H1 (cell line): ENCODE data around the gene DBF4. TPM values are rescaled to one million over a fixed set of nuclear protein-coding genes. Genes with fewer than 3 reads are reported as not detected.

ENCODE experiments used
- CTCF ChIA-PET: fragments of 300-600 bp; sonication (Branson Sonifier 250); formaldehyde crosslinking; loops from one replicate; lab custom pipeline; 2021; ENCODE audit not compliant: partially characterized antibody; lab: Charles Lee
- POLR2A ChIA-PET: fragments of 300-600 bp; sonication (Branson Sonifier 250); formaldehyde crosslinking; loops from one replicate; lab custom pipeline; 2021; ENCODE audit warnings: inconsistent platforms; ENCODE audit not compliant: partially characterized antibody; lab: Charles Lee
- DNase-seq, 2 experiments: peaks; one replicate each; pipeline versions ENCODE4 v3.0.0 to v3.0.0-alpha.2; 2010 to 2022; ENCODE audit warnings: low spot score in 2 of 2, low read depth in 1 of 2, mixed read lengths in 1 of 2
- FAIRE-seq: peaks from 2 replicates; lab custom pipeline; 2011; peaks lifted over from hg19 to GRCh38; lab: Jason Lieb, UNC
- H2AFZ ChIP-seq: 2 replicates; pipeline ENCODE4 v1.8.1; 2012; ENCODE audit warnings: low read length, inconsistent platforms
- H2AK5ac ChIP-seq: 2 replicates; pipeline ENCODE4 v1.6.1; 2013; ENCODE audit warnings: low read depth, low read length
- H2BK120ac ChIP-seq: replicated peaks from 2 replicates; pipeline ENCODE3; 2013; ENCODE audit warnings: low read depth, low read length, inconsistent platforms
- H2BK12ac ChIP-seq: 2 replicates; pipeline ENCODE4 v1.6.1; 2013; ENCODE audit warnings: low read depth, low read length
- H2BK15ac ChIP-seq: 2 replicates; pipeline ENCODE4 v1.6.1; 2013; ENCODE audit warnings: low read length
- H2BK20ac ChIP-seq: 2 replicates; pipeline ENCODE4 v1.6.1; 2013; ENCODE audit warnings: low read length
- H2BK5ac ChIP-seq: 2 replicates; pipeline ENCODE4 v1.6.1; 2013; ENCODE audit warnings: low read depth, low read length
- H3K14ac ChIP-seq: 2 replicates; pipeline ENCODE4 v1.6.1; 2013; ENCODE audit warnings: inconsistent platforms; ENCODE audit not compliant: insufficient read length
- H3K18ac ChIP-seq: 2 replicates; pipeline ENCODE4 v1.6.1; 2013; ENCODE audit warnings: low read length; ENCODE audit errors: extremely low read depth
- H3K23ac ChIP-seq: 2 replicates; pipeline ENCODE4 v1.6.1; 2013; ENCODE audit warnings: inconsistent platforms; ENCODE audit not compliant: insufficient read length
- H3K23me2 ChIP-seq: 2 replicates; pipeline ENCODE4 v1.6.1; 2013; ENCODE audit warnings: low read depth, low read length
- H3K27ac ChIP-seq: 2 replicates; pipeline ENCODE4 v1.6.1; 2011; ENCODE audit warnings: low read depth, low read length, inconsistent platforms
- H3K27me3 ChIP-seq, 4 experiments: replicated peaks in 1 of 4; 1 replicate in 1 of 4; 2 replicates in 3 of 4; pipeline versions ENCODE4 v1.6.1 to v1.8.1; 2011 to 2013; ENCODE audit warnings: low read length in 3 of 4, mild to moderate bottlenecking in 3 of 4, inconsistent platforms in 2 of 4, mixed read lengths in 2 of 4, moderate library complexity in 1 of 4; ENCODE audit not compliant: control insufficient read depth in 3 of 4, insufficient read depth in 3 of 4; ENCODE audit errors: extremely low read depth in 1 of 4
- H3K36me3 ChIP-seq, 4 experiments: 2 replicates each; pipeline versions ENCODE4 v1.6.1 to v1.8.1; 2011 to 2013; ENCODE audit warnings: mild to moderate bottlenecking in 4 of 4, low read length in 3 of 4, moderate library complexity in 2 of 4, control low read depth in 1 of 4, inconsistent platforms in 1 of 4; ENCODE audit not compliant: insufficient read depth in 4 of 4, control insufficient read depth in 2 of 4
- H3K4ac ChIP-seq: replicated peaks from 2 replicates; pipeline ENCODE3; 2013; ENCODE audit warnings: low read length, low read depth, mixed read lengths, inconsistent platforms; ENCODE audit not compliant: insufficient read length
- H3K4me1 ChIP-seq, 4 experiments: replicated peaks in 1 of 4; 1 replicate in 1 of 4; 2 replicates in 3 of 4; pipeline versions ENCODE4 v1.6.1 to v1.8.1; 2011 to 2013; ENCODE audit warnings: low read length in 3 of 4, inconsistent platforms in 2 of 4, mixed read lengths in 1 of 4; ENCODE audit not compliant: insufficient read depth in 4 of 4, control insufficient read depth in 3 of 4
- H3K4me2 ChIP-seq, 2 experiments: 2 replicates each; pipeline versions ENCODE4 v1.6.1 to v1.8.1; 2011 to 2013; ENCODE audit warnings: low read depth in 2 of 2, low read length in 2 of 2, control low read depth in 1 of 2, inconsistent platforms in 1 of 2, mild to moderate bottlenecking in 1 of 2; ENCODE audit not compliant: insufficient read depth in 1 of 2
- H3K4me3 ChIP-seq, 4 experiments: fragments of 200-600, 300-600 bp in 1 of 4; sonication (generic), shearing (Covaris generic), sonication (Bioruptor Twin) in 1 of 4; 2 replicates each; pipeline versions ENCODE4 v1.5.1 to v1.8.1; 2011 to 2016; ENCODE audit warnings: low read length in 4 of 4, low read depth in 3 of 4, control low read depth in 2 of 4, inconsistent platforms in 2 of 4, mild to moderate bottlenecking in 2 of 4, mixed read lengths in 1 of 4, moderate library complexity in 1 of 4; ENCODE audit not compliant: insufficient read depth in 2 of 4; ENCODE audit errors: extremely low read depth in 1 of 4
- H3K56ac ChIP-seq: replicated peaks from 2 replicates; pipeline ENCODE3; 2013; ENCODE audit warnings: low read depth, mild to moderate bottlenecking, mixed read lengths, low read length, inconsistent platforms; ENCODE audit not compliant: insufficient read length
- H3K79me1 ChIP-seq: 2 replicates; pipeline ENCODE4 v1.6.1; 2013; ENCODE audit warnings: low read depth, low read length, control low read depth
- H3K79me2 ChIP-seq, 2 experiments: 2 replicates each; pipeline versions ENCODE4 v1.6.1 to v1.8.1; 2012 to 2013; ENCODE audit warnings: low read length in 2 of 2, mild to moderate bottlenecking in 2 of 2, inconsistent platforms in 1 of 2; ENCODE audit not compliant: insufficient read depth in 2 of 2, control insufficient read depth in 1 of 2
- H3K9ac ChIP-seq, 4 experiments: replicated peaks in 1 of 4; 1 replicate in 1 of 4; 2 replicates in 3 of 4; pipeline versions ENCODE4 v1.6.1 to v1.8.1; 2011 to 2013; ENCODE audit warnings: low read depth in 3 of 4, low read length in 3 of 4, control low read depth in 2 of 4, mild to moderate bottlenecking in 2 of 4, moderate library complexity in 2 of 4, inconsistent platforms in 1 of 4; ENCODE audit errors: extremely low read depth in 1 of 4
- H3K9me3 ChIP-seq, 2 experiments: 2 replicates each; pipeline versions ENCODE4 v1.6.1 to v1.8.1; 2012 to 2013; ENCODE audit warnings: mild to moderate bottlenecking in 2 of 2, moderate library complexity in 2 of 2, control low read depth in 1 of 2, inconsistent platforms in 1 of 2, low read depth in 1 of 2, low read length in 1 of 2, mixed read lengths in 1 of 2; ENCODE audit not compliant: insufficient read depth in 2 of 2
- H4K20me1 ChIP-seq, 2 experiments: replicated peaks in 1 of 2; 2 replicates each; pipeline versions ENCODE3 to v1.8.1; 2011 to 2013; ENCODE audit warnings: inconsistent platforms in 2 of 2, low read length in 2 of 2, mild to moderate bottlenecking in 1 of 2; ENCODE audit not compliant: insufficient read depth in 2 of 2, control insufficient read depth in 1 of 2
- H4K5ac ChIP-seq: 2 replicates; pipeline ENCODE4 v1.6.1; 2013; ENCODE audit warnings: low read length, low read depth, mixed read lengths, inconsistent platforms; ENCODE audit not compliant: insufficient read length
- H4K8ac ChIP-seq: 2 replicates; pipeline ENCODE4 v1.8.0; 2013; ENCODE audit warnings: mild to moderate bottlenecking, moderate library complexity, low read length, inconsistent platforms; ENCODE audit not compliant: insufficient read depth; ENCODE audit errors: extremely low read depth
- H4K91ac ChIP-seq: replicated peaks from 2 replicates; pipeline ENCODE3; 2013; ENCODE audit warnings: low read length, mixed read lengths, inconsistent platforms; ENCODE audit not compliant: insufficient read length
- HDAC6 ChIP-seq: IDR thresholded peaks from one replicate; pipeline ENCODE4 v1.7.1; 2012; ENCODE audit warnings: low read depth, mild to moderate bottlenecking, inconsistent platforms, low read length, moderate library complexity
- JUN ChIP-seq: IDR thresholded peaks from 2 replicates; pipeline ENCODE4 v1.6.1; 2011; ENCODE audit warnings: low read depth, mild to moderate bottlenecking, improper control_type of control experiment, low read length
- POLR2AphosphoS5 ChIP-seq: IDR thresholded peaks from 2 replicates; pipeline ENCODE4 v1.6.1; 2011; ENCODE audit warnings: low read depth, low read length
- RAD21 ChIP-seq, 2 experiments: IDR thresholded peaks in 1 of 2; conservative IDR thresholded peaks in 1 of 2; 2 replicates each; pipeline ENCODE4 v1.6.1; 2011; ENCODE audit warnings: low read depth in 2 of 2, low read length in 2 of 2, improper control_type of control experiment in 1 of 2, inconsistent platforms in 1 of 2, mild to moderate bottlenecking in 1 of 2, moderate library complexity in 1 of 2
- SIX5 ChIP-seq: IDR thresholded peaks from 2 replicates; pipeline ENCODE4 v1.6.1; 2011; ENCODE audit warnings: mild to moderate bottlenecking, low read depth, low read length
- TCF12 ChIP-seq: IDR thresholded peaks from 2 replicates; pipeline ENCODE4 v1.6.1; 2011; ENCODE audit warnings: low read depth, mild to moderate bottlenecking, low read length
- USF2 ChIP-seq: IDR thresholded peaks from 2 replicates; pipeline ENCODE4 v1.6.1; 2011; ENCODE audit warnings: low read length, improper control_type of control experiment
- WGBS, 2 experiments: shearing (Covaris generic) in 1 of 2; methylation state at CpG; one replicate each; pipeline versions ENCODE4 v1.1.6 to v1.1.7; 2013 to 2015; ENCODE audit warnings: low lambda C conversion rate in 2 of 2, mixed read lengths in 2 of 2, inconsistent platforms in 1 of 2, low coverage in 1 of 2, missing lambda C conversion rate in 1 of 2; ENCODE audit not compliant: insufficient replicate concordance in 2 of 2, insufficient coverage in 1 of 2, insufficient read length in 1 of 2; ENCODE audit errors: extremely low coverage in 1 of 2, missing lambda C conversion rate in 1 of 2; 5-methylcytosine and 5-hydroxymethylcytosine counted together
- polyA plus RNA-seq, 7 experiments: library from polyadenylated mRNA; depleted of rRNA in 3 of 7; stranded (reverse) in 5 of 7; unstranded in 2 of 7; fragments of >200 nt in 5 of 7; fragments of 200-250 nt in 2 of 7; gene quantifications; 1 replicate in 5 of 7; 2 replicates in 1 of 7; 4 replicates in 1 of 7; pipeline versions ENCODE4 v1.2.1 to v1.2.3, GENCODE V29; 2011 to 2013; ENCODE audit warnings: missing spikeins in 2 of 7, mixed read lengths in 2 of 7
- total RNA-seq: library from RNA; stranded (reverse); fragmentation: NEBNext Ultra II Directional; extraction: Animal tissue kit (Norgen Biotek cat#: 25700); gene quantifications from 2 replicates; pipeline ENCODE4 v1.2.1, GENCODE V29; 2021

The DBF4 gene
- total and polyA plus RNA-seq, 2 of the 8 experiments (the other 6 are each of a cell fraction or from before 2014, with no cell fraction given), result 8.7 to 82.4 TPM

- 81% methylated on average over 4 of the region's 4 CpGs; no CpG with 5 or more reads in 1 of the 2 experiments for WGBS, 2 experiments
- Histone ChIP-seq H3K23ac (no peak overlapping the region), H3K4me2 (no peak overlapping the region), H3K27me3 (no peaks in the 10 kb centered on the region), H2AFZ (no peak overlapping the region), H2BK120ac (no peak overlapping the region), H3K79me1 (peaks cover 3% of the 10 kb centered on the region; the same call in 1 of the 2 replicates), H4K20me1 (peaks cover 0 to 1% of the 10 kb centered on the region in 2 experiments), H2BK20ac (no peak overlapping the region), H4K8ac (no peak overlapping the region), H3K23me2 (no peaks in the 10 kb centered on the region), H3K79me2 (peaks cover 6 to 50% of the 10 kb centered on the region in 2 experiments), H3K4ac (no peak overlapping the region), H3K9ac (no peak overlapping the region), H3K18ac (no peak overlapping the region), H2AK5ac (no peak overlapping the region), H2BK15ac (no peak overlapping the region), H3K14ac (no peak overlapping the region), H4K5ac (no peak overlapping the region), H3K4me1 (peaks cover 0 to 2% (median 0%) of the 10 kb centered on the region in 4 experiments; a peak in 1 of 7 replicates), H3K9me3 (peaks cover 0 to 4% of the 10 kb centered on the region in 2 experiments; a peak in 1 of 4 replicates), H3K4me3 (no peak overlapping the region), H3K36me3 (peaks cover 0 to 17% (median 7%) of the 10 kb centered on the region in 4 experiments; a peak in 2 of 8 replicates), H2BK12ac (no peak overlapping the region), H2BK5ac (no peak overlapping the region), H4K91ac (no peak overlapping the region), H3K56ac (no peak overlapping the region), H3K27ac (no peak overlapping the region)
- ChIA-PET POLR2A (interaction anchor here (1.0 to 1.3 kb wide), 3 partner anchors 9 to 63 kb away, joined by 3 to 4 read pairs (median 4); partner anchors contain the start of gene ADAM22), CTCF (interaction anchor here (0.7 to 1.6 kb wide), 3 partner anchors 15 to 241 kb away, joined by 3 read pairs; no protein-coding TSS in a partner anchor)
- DNase-seq (no peak), FAIRE-seq (no peak)
- TF ChIP-seq TCF12, result no peak
- no peak for TF ChIP-seq SIX5
- TF ChIP-seq HDAC6, result no peak
- no peak for TF ChIP-seq JUN
- TF ChIP-seq USF2, result no peak
- TF ChIP-seq POLR2AphosphoS5, result no peak
- TF ChIP-seq RAD21 (IDR thresholded peaks at IDR 0.05 in 1 of 2, conservative IDR thresholded peaks at IDR 0.05 in 1 of 2; ENCODE audit: low read depth in 2 of 2, low read length in 2 of 2), result no peak
These were observed 5.8 kb upstream of the DBF4 start for GRCh38 chr7:87870471-87870870.
